NCI-H774 (cell line): Measurements from ENCODE around the gene TPO.
A peak's percentile ranks its signal among the peaks of the same experiment; 100 is the strongest.
"Not testable (repeated sequence)": the region's sequence is repeated elsewhere in the genome, so short reads cannot be mapped to it uniquely, and the experiment has no call there.

Experiments
- DNase-seq: peaks from one replicate; lab custom pipeline; 2025; lab: John Stamatoyannopoulos, UW

Gene TPO

GRCh38 chr2:1413156-1413710 is at the start of gene TPO:
Gene TPO (plus strand): TSS chr2:1413463. CDS start chr2:1414409, 946 bp downstream.
- no peak for DNase-seq

- DNase-seq, result peak; percentile 18
These were observed 46.6 kb upstream of the TPO start for GRCh38 chr2:1366546-1367134.

GRCh38 chr2:1367601-1368000 is 45.7 kb upstream of the TPO start:
- no peak for DNase-seq

GRCh38 chr2:1369905-1370304 is 43.4 kb upstream of the TPO start:
- DNase-seq, result no peak

- no peak for DNase-seq
These were observed 42.8 kb upstream of the TPO start for GRCh38 chr2:1370461-1370860.

GRCh38 chr2:1371082-1371481 is 42.2 kb upstream of the TPO start:
- DNase-seq, result no peak

GRCh38 chr2:1373830-1374229 is 39.4 kb upstream of the TPO start:
- no peak for DNase-seq

- no peak for DNase-seq
These were observed 39.0 kb upstream of the TPO start for GRCh38 chr2:1374287-1374686.

GRCh38 chr2:1375794-1376193 is 37.5 kb upstream of the TPO start:
- no peak for DNase-seq

- no peak for DNase-seq
These were observed 35.8 kb upstream of the TPO start for GRCh38 chr2:1377473-1377872.

GRCh38 chr2:1378456-1379150 is 34.7 kb upstream of the TPO start:
- no peak for DNase-seq

GRCh38 chr2:1381644-1382043 is 31.6 kb upstream of the TPO start:
- no peak for DNase-seq

GRCh38 chr2:1387954-1388725 is 25.1 kb upstream of the TPO start:
- not testable (repeated sequence) for DNase-seq

- DNase-seq, result not testable (repeated sequence)
These were observed 23.1 kb upstream of the TPO start for GRCh38 chr2:1390118-1390517.

GRCh38 chr2:1393321-1393720 is 19.9 kb upstream of the TPO start:
- no peak for DNase-seq

GRCh38 chr2:1394709-1395408 is 18.4 kb upstream of the TPO start:
- DNase-seq, result no peak

GRCh38 chr2:1397350-1397749 is 15.9 kb upstream of the TPO start:
- no peak for DNase-seq

GRCh38 chr2:1398191-1398590 is 15.1 kb upstream of the TPO start:
- DNase-seq, result no peak

GRCh38 chr2:1400943-1401735 is 12.1 kb upstream of the TPO start:
- no peak for DNase-seq

- DNase-seq, result no peak
These were observed 11.2 kb upstream of the TPO start for GRCh38 chr2:1402064-1402463.

- DNase-seq, result no peak
These were observed 9.7 kb upstream of the TPO start for GRCh38 chr2:1403565-1403964.
